Ammon's horn (tissue), 1 donor: ENCODE data around the gene DHX35.
"Not testable (repeated sequence)": the region's sequence is repeated elsewhere in the genome, so short reads cannot be mapped to it uniquely, and the experiment has no call there.

Source experiments
- DNase-seq: peaks from one replicate; pipeline ENCODE4 v3.0.0-alpha.2; 2016; ENCODE audit warnings: low spot score

Gene DHX35

DNA sequence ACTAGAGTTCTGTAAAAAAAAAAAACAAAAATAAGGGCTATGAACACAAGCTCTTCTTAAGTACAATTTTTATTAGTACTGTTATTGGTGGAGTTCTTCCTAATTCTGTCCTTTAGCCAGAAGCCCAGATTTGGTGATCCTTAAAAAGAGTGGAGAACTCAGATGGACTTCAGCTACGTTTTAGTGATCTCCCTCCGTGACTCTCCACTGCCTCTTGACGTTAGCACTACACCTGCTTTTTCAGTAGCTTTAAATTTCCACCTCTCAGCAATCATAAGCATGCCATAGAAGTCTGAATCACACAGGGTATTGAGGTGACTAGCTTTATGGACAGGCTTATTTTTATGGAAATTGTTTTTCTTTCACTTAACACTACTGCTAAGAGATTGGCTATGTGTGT is 17.7 kb downstream of the DHX35 start:
- no peak for DNase-seq

DNA sequence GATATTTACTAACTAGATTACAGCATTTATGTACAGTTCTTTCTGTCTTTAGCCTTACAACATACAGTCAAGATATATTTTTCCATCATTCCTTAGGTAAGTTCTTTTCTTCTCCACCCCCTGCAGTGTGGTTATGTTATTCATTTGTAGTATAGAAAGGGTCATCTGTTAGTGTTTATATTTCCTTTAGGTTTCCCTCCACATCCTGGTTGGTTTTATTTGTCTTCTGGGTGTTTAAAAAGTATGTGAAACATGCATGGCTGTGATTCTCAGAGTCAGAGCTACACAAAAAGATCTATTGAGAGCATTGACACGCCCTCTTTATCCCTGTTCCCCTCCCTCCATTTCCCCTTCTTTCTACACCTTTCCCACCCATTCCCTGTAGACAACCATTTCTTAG is 20.1 kb downstream of the DHX35 start:
- no peak for DNase-seq

DNA sequence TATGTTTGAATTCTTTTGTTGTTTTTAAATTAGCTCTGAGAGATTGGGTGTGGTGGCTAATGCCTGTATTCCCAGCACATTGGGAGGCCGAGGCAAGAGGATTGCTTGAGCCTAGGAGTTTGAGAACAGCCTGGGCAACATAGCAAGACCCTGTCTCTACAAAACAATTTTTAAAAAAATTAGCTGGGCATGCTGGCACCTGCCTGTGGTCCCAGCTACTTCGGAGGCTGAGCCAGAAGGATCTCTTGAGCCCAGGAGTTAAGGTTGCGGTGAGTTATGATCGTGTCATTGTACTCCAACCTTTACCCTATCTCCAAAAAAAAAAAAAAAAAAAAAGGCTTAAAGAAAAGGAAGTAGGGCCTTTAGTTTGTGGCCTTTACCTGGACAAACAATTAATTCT is 22.9 kb downstream of the DHX35 start:
- DNase-seq = no peak

DNA sequence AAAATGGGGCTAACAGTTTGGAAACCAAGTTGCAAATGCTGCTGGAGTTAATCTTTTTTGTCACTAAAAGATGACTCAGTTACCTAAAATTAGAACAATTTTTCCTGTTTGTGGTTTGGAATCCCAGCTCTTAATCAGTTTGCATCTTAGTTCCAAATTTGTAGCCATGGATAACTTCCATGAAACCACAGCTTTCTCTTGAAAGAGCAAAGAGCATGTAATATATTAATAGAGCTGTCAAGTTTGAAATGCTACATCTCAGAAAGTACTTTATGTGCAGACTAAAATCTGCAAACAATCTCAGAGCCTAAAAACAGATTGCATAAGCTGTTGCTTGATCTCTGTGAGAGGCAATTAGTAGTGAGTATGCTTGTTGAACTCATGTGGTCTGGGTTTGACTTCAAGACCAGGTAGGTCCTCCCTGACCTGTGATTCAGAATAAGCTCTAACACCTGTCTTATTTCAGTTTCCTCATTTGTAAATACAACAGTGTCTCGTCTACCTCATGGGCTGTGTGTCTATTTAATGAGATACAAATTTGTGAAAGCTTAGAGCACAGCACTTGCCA is 23.5 kb downstream of the DHX35 start:
- no peak for DNase-seq

GRCh38 chr20:38986663-38987062 is 24.5 kb downstream of the DHX35 start:
- DNase-seq = no peak

DNA sequence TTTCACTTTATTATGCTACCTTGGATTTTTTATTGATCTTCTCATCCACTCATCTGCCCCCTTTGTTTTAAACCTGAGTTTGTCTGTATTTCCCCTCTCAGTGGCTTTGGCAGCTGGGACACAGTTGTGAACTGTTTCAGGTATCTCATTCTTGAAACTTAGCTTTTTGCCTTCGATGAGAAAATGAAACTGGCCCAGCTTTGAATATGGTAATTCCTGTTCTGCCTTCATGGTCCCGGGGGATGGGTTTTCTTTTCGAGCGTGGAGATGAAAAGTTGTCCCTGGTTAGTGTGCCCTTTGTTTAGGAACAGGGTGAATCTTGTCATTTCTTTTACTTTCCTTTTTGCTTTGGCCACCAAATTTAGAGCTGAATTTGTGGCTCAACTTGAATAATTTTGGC is 25.6 kb downstream of the DHX35 start:
- DNase-seq = no peak

DNA sequence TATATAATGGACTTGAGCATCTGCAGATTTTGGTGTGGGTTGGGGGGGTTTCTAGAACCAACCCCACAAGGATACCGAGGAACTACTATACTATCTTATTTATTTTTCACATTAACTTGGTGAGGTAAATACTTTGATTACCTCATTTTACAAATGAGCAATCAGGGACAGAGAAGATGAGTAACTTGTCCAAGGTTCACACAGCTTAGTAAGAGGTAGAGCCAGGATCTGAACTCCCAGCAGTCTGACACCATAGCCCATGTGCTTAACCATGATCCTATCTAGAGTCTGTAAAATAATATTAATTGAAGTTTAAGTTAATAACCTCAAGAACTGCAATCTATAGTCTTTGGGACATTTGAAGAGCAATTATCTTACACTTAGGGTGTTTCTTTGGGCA is 28.6 kb downstream of the DHX35 start:
- DNase-seq = no peak

- DNase-seq = no peak
These were observed 29.9 kb downstream of the DHX35 start for GRCh38 chr20:38991814-38992704.

DNA sequence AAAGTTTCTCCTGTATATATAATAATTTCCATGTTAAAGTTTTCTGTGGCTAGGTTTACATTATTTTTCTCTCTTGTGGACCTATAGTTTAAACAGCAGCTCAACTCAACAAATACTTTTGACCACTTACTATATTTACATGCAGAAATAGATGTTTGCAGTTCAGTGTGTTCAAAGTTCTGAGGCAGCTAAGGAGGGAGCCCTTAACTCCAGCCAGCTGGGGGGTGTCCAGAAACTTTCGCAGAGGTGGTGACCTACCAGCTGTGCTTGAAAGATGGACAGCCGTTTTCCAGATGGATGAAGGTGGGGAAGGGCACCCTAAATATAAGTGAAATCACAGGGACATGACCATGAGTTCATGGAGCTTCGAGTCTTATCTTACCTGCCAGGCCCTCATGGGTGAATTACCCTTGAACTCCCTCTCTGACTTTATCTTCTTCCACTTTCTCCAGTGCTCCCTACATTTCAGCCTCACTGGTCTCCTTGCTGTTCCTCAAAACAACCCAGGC is 33.4 kb downstream of the DHX35 start:
- DNase-seq = no peak

DNA sequence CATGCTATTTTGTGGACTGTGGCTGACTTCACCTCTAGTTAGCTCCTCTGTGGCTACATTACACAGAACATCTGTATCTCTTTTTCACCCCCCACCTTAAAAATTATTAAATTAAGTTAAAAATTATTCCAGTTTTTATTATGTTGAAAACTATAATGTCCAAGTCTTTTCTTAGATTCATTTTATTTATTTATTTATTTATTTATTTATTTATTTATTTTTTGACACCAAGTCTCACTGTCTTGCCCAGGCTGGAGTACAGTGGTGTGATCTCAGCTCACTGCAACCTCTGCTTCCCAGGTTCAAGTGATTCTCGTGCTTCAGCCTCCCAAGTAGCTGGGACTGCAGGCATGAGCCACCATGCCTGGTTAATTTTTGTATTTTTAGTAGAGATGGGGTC is 34.7 kb downstream of the DHX35 start:
- DNase-seq = not testable (repeated sequence)

GRCh38 chr20:38997622-38998021 is 35.5 kb downstream of the DHX35 start:
- DNase-seq = no peak

GRCh38 chr20:38999217-38999616 is 37.1 kb downstream of the DHX35 start:
- no peak for DNase-seq

DNA sequence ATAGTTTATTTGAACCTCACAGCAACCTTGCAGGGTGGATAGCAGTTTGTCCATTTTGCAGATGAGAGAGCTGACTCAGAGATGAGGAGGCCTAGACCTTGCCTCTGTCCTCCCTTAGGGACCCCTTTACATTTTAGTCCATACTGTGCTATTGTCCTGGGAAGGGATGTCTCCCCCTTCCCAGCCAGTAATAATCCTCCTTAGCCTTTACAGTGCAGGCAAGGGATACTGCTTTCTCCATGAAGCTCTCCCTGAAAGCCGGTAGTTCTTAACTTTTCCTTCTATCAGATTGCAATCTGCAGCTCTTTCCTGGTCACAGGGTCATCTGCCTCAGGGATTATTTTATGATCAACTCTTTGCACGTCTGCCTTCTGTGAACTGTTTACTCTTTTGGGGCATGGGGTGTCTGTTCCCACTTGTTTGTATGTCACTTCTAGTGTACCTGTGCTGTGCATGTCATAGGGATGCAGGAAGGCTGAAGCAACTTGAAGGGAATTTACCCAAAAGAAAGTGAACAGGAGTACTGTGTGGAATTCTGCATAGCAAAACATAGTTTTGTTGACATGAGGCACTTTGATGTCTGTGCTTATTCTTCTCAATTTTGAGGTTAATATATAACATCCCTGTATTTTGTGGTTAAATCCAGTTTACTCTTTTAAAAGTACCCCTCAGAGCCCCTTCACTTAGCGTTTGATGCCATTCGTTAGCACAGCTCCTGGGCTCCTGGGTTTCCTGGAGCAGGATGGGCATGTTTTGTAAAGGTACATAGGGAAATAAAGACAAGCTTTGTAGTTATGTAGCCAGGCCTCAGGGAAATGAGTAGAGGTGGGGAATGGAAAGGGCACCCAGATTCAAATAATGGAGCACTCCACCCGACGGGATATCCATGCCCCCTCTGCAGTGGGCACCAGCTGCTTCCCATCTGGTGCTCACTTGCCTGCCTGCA is 38.1 kb downstream of the DHX35 start:
- no peak for DNase-seq

DNA sequence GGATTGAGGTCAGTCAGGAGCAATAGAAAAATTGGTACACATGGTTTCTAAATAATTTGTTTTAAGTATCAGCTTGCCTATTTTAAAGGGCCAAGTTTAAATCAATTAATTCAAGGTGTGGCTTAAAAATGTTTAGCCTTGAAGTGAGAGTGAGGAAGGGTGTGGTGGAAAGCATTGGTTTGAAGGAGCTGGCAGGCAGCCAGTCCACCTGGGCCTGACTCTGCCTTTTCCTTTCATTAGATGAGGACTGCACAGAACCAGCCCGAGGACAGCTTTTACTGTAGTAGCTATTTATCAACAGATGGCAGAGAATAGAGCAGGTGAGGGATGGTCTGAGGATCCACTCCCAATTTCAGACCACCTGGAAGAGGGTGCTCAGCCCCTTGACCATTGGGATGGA is 42.4 kb downstream of the DHX35 start:
- DNase-seq = no peak

- no peak for DNase-seq
These were observed 47.2 kb downstream of the DHX35 start for GRCh38 chr20:39009348-39009747.

GRCh38 chr20:39010496-39010895 is 48.4 kb downstream of the DHX35 start:
- no peak for DNase-seq

DNA sequence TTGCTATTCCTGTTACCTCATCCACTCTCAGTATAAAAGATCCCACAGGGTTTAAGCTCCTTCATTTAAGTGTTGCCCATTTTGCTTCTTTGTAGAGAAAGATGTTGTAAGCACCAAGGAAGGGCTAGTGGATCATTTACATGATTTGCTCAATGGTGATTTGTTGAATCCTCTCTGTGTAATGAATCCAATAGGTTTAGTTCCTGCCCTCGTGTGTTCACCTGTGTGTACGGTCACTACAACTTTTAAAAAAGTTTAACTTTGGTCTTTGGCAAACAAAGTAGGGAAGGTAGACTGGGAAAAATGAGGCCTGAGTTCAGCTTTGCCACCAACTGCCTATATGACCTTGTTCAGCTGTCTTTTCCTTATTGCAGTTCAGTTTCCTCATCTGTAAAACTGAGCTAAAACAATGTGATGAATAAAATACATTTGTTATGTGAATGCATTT is 51.5 kb downstream of the DHX35 start:
- no peak for DNase-seq

GRCh38 chr20:39016041-39016440 is 53.9 kb downstream of the DHX35 start:
- DNase-seq = no peak

- DNase-seq = no peak
These were observed 54.4 kb downstream of the DHX35 start for GRCh38 chr20:39016506-39016905.

DNA sequence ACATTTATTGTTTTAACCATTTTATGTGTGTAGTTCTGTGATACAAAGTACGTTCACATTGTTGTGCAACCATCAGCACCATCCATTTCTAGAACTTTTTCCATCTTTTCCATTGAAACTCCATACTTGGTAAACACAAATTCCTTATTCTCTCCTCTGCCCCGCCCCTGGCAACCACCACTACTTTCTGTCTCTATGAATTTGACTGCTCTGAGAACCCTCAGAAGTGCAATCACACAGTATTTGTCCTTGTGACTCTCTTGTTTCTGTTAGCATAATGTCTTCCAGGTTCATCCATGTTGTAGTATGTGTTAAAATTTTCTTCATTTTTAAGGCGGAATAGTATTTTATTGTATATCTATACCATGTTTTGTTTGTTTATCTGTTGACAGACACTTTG is 56.9 kb downstream of the DHX35 start:
- DNase-seq = no peak

GRCh38 chr20:39019805-39020325 is 57.7 kb downstream of the DHX35 start:
- DNase-seq = no peak

GRCh38 chr20:39021748-39022147 is 59.6 kb downstream of the DHX35 start:
- DNase-seq = no peak
